ENCODE measurements around the gene C16orf74.
A peak's percentile ranks its signal among the peaks of the same experiment; 100 is the strongest.

C16orf74 gene

GRCh38 chr16:85673529-85674417 is 77.1 kb downstream of the C16orf74 start:
- DNase-seq (ENCODE audit: low read depth in 2 of 2) = no peak

- DNase-seq (ENCODE audit: low read depth in 2 of 2) = no peak
These were observed 80.1 kb downstream of the C16orf74 start for GRCh38 chr16:85670840-85671239.

DNA sequence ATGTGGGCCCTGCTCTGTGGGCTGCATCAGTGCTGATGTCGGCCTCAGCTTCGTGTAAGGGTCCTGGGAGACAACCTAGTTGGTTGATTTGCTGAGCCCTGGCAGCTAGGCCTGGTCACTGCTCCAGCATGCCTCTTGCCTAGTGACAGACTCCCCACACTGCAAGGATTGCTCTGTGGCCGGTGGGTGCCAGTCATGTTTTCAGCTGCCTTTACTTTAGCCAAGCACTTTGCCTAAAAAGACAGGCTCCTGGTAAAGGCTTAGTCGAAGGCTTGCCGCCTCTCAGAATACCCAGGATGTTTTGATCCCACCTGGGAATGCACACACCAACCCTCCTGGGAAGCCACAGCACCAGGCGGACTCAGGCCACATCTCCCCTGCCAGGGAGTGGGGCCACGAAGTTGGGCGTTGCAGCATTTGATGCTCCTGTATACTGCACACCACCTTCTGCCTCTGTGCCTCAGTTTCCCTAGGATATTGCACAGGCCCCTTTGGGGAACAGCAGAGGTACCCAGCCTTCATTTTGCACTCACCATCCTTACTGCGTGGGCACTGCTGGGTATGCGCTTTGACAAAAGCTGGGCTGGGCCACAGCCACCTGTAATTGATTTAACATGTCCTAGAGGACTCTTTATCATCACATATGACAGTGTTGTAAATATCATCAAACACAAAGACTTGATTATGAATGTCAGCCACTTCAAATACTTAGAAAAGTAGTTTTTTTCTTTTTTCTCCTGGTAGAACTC is 82.0 kb downstream of the C16orf74 start:
- DNase-seq (ENCODE audit: low read depth in 2 of 2) = no peak

DNA sequence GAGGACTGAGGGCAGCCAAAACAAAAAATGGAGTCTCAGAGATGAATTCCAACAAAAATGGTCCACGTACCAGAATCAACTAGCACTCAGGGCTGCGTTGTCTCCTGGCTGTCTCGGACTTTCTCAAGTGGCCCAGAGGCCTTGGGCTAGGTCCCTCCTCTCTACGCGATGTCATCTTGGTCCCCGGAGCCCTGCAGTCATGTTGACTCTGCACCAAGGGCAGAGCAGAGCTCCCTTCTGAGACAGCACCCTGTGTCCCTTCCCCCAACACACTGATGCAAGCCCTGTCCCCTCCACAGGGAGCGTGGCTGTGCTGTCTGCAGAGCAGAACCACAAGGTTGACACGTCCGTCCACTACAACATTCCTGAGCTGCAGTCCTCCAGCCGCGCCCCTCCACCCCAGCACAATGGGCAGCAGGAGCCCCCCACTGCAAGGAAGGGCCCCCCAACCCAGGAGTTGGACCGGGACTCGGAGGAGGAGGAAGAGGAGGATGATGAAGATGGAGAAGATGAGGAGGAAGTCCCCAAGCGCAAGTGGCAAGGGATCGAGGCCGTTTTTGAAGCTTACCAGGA is 83.0 kb downstream of the C16orf74 start:
- DNase-seq (ENCODE audit: low read depth in 2 of 2) = no peak

DNA sequence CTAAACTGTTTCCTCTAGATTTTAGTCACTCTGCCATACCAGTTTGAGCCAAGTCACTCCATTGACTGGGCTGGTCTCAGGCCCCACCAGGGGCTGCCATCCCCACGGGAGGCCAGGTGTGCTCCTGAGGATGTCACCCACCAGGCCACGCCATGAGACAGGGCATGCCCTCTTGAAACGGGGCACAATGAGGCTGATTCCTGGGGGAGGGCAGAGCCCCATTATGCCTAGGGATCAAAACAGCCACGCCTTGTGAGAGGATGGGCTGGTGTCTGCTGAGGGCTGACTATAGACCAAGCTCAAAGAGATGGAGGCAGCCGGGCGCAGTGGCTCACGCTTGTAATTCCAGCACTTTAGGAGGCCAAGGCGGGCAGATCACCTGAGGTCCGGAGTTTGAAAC is 83.6 kb downstream of the C16orf74 start:
- no peak for DNase-seq (ENCODE audit: low read depth in 2 of 2)

DNA sequence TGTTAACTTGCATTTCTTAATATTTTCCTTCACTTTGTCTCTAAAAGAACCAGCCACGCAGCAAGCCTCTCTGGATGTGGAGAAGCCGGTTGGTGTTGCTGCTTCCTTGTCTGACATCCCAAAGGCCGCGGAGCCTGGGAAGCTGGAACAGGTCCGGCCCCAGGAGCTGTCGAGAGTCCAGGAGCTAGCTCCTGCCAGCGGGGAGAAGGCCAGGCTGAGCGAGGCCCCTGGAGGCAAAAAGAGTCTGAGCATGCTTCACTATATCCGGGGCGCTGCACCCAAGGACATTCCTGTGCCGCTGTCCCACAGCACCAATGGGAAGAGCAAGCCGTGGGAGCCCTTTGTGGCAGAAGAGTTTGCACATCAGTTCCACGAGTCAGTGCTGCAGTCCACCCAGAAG is 85.0 kb downstream of the C16orf74 start:
- no peak for DNase-seq (ENCODE audit: low read depth in 2 of 2)

- DNase-seq (ENCODE audit: low read depth in 2 of 2) = no peak
These were observed 85.5 kb downstream of the C16orf74 start for GRCh38 chr16:85665373-85665740.

- DNase-seq (ENCODE audit: low read depth in 2 of 2) = no peak
These were observed 86.1 kb downstream of the C16orf74 start for GRCh38 chr16:85664580-85665372.

- DNase-seq (ENCODE audit: low read depth in 2 of 2) = no peak
These were observed 87.0 kb downstream of the C16orf74 start for GRCh38 chr16:85663891-85664321.

DNA sequence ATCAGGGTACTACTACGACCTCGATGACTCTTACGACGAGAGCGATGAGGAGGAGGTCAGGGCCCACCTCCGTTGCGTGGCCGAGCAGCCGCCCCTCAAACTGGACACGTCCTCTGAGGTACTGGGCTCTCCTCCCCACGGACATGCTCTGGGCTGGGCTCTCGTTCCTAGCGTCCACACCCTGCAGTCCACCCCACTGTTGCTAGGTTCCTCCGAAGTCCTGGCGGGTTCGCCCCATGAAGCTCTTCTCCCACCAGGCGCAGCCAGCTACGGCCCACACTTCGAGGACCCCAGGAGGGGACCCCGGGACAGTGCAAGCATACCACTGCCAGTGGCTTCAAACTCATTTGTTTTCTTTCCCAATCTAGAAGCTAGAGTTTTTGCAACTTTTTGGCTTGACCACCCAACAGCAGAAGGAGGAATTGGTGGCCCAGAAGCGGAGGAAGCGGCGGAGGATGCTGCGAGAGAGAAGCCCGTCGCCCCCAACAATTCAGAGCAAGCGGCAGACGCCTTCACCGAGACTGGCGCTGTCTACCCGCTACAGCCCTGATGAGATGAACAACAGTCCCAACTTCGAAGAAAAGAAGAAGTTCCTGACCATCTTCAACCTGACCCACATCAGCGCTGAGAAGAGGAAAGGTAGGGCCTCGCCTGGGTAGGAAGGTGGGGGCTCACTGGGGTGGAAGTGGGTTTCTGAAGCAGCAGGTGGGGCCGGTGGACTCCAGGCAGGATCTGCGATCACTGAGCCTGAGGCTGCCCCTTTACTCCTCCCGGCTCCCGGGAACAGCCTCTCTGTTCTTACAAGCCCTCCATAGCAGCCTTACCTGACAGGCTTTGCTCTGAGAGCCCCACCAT is 87.7 kb downstream of the C16orf74 start:
- no peak for DNase-seq (ENCODE audit: low read depth in 2 of 2)

DNA sequence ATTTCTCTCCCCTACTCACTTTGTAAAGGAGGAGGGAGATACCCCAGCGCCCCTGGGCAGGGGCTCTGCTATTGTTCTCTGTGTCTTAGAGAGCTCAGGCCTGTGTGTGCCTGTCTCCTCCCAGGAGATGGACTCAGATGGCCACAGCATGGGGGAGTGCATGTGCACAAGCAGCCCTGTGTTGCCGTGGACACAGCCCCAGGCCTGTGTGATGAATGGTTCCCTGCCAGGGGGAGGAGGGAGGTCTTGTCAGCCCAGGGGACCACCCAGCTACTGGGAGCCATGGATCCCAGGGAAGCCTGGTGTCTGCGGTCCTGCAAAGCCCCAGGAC is 88.4 kb downstream of the C16orf74 start:
- DNase-seq (ENCODE audit: low read depth in 2 of 2) = no peak

DNA sequence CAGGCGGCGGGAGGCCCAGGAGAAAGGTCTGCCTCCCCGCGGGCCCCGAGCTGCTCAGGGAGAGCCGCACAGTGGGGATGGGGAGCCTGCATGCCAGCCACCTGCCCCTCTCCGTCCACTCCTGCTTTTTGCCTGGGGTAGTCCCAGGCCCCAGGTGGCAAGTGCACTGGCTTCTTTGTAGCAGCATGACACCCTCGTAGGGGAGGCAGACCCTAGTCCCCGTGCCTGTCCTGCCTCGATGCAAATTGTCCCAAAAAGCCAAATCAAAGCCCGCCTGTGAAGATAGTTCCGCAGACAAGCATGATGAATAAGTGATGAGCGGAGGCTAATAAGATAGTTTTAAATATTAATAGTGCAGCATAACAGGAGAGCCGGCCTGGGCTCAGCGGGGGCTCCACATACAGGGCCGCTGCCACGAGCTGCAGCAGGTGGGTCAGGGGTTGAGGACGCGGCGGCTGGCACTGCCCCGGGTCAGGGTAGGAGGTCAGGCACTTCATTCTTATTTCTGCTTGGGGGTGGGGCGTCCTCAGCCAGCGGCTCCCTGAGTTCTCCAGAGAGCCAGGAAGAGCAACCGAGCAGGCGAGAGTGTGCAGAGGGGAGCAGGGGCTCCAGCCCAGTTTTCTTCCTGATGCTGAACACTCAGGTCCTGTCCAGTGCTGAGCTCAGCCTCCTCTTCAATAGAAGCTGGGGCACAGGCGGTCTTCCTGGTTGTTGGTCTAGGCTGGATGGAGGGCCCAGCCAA is 89.0 kb downstream of the C16orf74 start:
- DNase-seq (ENCODE audit: low read depth in 2 of 2) = no peak

DNA sequence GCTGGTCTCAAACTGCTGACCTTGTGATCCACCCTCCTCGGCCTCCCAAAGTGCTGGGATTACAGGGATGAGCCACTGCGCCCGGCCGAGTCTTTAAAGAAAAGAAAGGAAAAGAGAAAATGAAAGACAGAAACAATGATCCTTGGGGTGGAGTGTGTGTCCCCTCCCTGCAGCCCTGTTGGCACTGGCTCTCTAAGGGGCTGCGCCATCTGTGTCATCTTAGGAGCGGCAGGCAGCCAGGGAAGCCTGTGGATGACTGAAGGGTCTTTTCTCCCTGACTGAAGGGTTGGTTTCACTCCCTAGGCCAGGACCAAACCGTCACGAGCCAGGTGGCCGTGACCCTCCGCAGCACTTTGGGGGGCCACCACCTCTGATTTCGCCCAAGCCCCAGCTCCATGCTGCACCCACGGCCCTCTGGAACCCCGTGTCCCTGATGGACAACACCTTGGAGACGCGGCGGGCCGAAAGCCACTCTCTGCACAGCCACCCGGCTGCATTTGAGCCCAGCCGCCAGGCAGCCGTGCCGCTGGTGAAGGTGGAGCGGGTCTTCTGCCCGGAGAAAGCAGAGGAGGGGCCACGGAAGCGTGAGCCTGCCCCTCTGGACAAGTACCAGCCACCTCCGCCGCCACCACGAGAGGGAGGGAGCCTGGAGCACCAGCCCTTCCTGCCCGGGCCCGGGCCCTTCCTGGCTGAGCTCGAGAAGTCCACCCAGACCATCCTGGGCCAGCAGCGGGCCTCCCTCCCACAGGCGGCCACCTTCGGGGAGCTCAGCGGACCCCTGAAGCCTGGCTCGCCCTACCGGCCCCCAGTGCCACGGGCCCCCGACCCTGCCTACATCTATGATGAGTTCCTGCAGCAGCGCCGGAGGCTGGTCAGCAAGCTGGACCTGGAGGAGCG is 89.8 kb downstream of the C16orf74 start:
- DNase-seq (ENCODE audit: low read depth in 2 of 2) = no peak

DNA sequence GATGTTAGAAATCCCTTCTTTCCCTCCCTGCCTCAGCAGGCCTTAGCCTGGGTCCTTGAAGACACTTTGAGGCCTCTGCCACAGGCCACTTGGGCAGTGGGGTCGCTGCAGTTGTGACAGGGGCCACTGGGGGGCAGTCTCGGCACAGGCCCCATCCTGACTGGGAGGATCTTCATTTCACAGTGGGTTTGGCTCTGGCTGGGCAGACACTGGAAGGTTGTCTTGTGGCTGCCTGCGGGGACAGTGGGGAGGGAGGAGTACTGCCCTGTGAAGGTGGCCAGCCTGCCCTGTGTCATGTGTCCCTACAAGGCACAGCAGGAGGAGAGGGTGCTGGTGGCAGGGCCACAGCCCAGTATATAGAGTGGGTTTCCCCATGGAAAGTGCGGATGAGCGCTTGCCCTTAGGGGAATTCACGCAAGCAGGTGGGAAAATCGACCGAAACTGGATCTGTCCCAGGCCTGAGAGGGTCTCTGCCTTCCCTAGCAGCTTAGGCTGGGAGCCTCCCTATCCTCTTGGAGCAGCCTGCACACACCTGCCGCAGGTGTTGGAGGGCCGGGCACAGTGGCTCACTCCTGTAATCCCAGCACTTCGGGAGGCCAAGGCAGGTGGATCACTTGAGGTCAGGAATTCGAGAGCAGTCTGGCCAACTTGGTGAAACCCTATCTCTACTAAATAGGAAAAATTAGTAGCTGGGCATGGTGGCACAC is 90.9 kb downstream of the C16orf74 start:
- peak; percentile 31 to 69 for DNase-seq (ENCODE audit: low read depth in 2 of 2)

DNA sequence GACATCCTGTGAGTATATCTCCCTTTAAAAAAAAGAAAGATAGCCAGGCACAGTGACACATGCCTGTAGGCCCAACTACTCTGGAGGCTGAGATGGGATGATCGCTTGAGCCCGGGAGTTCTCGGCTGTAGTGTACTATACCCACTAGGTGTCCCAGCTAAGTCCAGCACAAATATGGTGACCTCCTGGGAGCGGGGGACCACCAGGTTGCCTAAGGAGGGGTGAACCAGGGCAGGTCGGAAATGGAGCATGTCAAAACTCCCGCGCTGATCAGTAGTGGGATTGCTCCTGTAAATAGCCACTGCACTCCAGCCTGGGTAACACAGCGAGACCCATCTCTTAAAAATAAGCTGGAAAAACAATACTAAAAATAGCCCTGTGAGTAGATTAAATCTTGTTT is 91.6 kb downstream of the C16orf74 start:
- no peak for DNase-seq (ENCODE audit: low read depth in 2 of 2)

GRCh38 chr16:85658504-85659326 is 92.2 kb downstream of the C16orf74 start:
- no peak for DNase-seq (ENCODE audit: low read depth in 2 of 2)

DNA sequence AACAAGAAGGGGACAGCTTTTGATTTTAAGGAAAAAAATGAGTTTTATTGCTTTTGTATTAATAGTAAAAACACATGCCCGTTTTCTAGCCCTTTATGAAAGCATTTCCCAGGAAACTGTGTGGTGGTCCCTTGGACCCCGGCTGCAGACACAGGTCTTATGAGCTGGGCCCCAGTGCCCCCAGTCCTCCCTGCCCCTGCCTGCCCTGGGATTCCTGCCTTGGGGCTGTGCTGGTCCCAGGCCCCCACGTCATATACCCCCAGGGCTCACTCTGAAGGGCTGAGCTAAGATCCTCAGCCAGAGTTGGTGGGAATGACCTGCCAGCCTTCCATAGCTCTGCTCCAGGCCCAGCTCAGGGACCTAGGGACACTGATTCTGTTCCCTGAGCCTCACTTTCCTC is 92.9 kb downstream of the C16orf74 start:
- DNase-seq (ENCODE audit: low read depth in 2 of 2) = no peak

All from stimulated activated CD4-positive, alpha-beta T cell treated with anti-CD3 and anti-CD28 coated beads, Interleukin-12 subunit alpha, Interleukin-12 subunit beta, amount 100 ng/mL, for 24 hours (primary cell).